ENCODE results near the gene PCF11.
"Not testable (repeated sequence)": the region's sequence is repeated elsewhere in the genome, so short reads cannot be mapped to it uniquely, and the experiment has no call there.

The PCF11 gene

DNA sequence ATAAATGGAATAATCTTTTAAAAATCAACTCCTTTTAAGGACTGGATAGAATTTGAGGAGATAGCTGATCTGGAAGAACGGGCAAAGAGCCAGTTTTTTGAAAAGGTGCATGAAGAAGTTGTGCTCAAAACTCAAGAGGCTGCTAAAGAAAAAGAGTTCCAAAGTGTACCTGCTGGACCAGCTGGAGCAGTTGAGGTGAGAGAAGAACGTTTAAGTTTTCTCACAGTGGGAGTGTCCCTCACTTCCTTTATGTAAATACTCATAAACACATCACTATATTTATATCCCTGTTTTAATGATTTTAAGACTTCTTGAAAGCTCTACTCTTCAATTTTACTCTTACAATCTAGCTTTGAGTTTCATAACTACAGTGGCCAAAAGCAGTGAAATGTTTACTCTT is 24.9 kb downstream of the PCF11 start:
- no peak for FAIRE-seq
- DNase-seq (ENCODE audit: extremely low spot score, insufficient read length, low read depth): no peak

DNA sequence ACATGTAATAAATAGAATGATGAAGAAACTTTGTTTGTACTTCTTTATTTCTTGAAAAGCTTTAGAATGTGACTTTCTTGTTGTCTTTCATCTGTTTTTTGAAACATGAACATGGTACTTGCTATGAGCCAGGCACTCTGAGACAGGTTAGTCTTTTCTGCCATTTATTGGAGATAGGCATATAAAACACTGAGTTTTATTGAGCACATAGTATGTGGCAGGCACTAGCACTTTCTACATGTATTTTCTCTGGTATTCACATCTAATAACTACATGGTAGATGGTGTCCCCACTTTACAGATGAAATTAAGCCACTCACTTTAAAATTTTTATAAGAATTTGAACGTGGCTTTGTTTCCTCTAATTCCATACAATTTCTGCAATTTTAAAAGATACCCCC is 28.8 kb downstream of the PCF11 start:
- no peak for FAIRE-seq
- DNase-seq (ENCODE audit: extremely low spot score, insufficient read length, low read depth): no peak

DNA sequence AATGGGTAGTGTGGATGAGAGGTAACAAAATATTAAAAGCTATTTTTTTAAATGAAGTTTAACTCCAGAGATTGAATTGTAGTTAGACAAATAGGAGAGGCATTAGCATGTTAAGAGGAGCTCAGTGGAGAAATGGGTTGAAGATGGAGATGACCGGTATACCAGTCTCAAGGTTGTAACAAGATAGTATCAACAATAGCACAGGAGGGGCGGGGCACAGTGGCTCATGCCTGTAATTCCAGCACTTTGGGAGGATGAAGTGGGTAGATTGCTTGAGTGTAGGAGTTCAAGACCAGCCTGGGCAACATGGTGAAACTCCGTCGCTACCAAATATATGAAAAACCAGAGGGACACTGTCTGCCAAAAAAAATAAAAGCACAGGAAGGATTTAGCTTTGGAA is 30.5 kb downstream of the PCF11 start:
- FAIRE-seq: no peak

DNA sequence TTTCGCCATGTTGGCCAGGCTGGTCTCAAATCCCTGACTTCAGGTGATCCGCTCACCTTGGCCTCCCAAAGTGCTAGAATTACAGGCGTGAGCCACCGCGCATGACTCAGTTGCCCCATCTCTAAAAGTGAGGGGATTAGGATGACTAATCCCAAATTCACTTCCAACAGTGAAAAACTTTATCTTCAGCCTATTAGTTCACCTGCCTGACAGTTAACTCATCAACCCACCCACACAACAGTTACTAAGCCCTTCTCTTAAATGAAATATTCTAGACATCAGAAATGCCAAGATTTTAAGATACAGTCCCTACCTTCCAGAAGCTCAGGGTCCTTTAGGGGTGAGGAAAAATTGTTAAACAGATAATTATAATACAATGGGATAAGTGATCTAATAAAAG is 34.6 kb downstream of the PCF11 start:
- no peak for FAIRE-seq

More for the DNA sequence above, 30.5 kb downstream of the PCF11 start:
- DNase-seq (ENCODE audit: extremely low spot score, insufficient read length, low read depth): no peak

DNA sequence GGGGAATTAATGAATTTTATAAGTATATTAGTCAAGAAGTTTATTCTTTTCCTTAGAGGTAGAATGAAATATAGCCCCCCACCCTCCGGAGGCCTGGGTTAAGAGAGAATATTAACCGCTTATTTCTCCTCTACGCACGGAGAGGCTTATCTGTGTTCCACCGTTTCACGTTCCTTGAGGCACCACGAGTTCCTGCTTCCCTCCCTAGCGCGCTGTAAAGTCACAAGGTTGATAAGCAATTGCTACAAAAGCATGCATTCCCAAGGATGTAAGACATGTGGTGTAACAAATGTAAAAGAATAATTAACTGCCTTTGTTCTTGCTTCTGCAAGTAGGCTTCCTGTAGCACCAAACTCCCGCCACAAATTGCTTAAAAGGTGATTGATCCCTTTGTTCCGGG is 35.1 kb downstream of the PCF11 start:
- DNase-seq (ENCODE audit: extremely low spot score, insufficient read length, low read depth) (no peak), FAIRE-seq (no peak)

More for the DNA sequence above, 34.6 kb downstream of the PCF11 start:
- DNase-seq (ENCODE audit: extremely low spot score, insufficient read length, low read depth): no peak

GRCh38 chr11:83192606-83193245 is 35.8 kb downstream of the PCF11 start:
- no peak for DNase-seq (ENCODE audit: extremely low spot score, insufficient read length, low read depth)
- no peak for FAIRE-seq

GRCh38 chr11:83193315-83194280 is 36.7 kb downstream of the PCF11 start, which contains the start of gene ANKRD42:
TSS of gene ANKRD42 (plus strand) at chr11:83193712. CDS start at chr11:83194671, 959 bp downstream.
- peak; percentile 89 for FAIRE-seq
- DNase-seq (ENCODE audit: extremely low spot score, insufficient read length, low read depth): peak; percentile 87

- DNase-seq (ENCODE audit: extremely low spot score, insufficient read length, low read depth) (peak; percentile 25), FAIRE-seq (peak; percentile 47)
Observed at GRCh38 chr11:83194281-83195142, 37.6 kb downstream of the PCF11 start.

DNA sequence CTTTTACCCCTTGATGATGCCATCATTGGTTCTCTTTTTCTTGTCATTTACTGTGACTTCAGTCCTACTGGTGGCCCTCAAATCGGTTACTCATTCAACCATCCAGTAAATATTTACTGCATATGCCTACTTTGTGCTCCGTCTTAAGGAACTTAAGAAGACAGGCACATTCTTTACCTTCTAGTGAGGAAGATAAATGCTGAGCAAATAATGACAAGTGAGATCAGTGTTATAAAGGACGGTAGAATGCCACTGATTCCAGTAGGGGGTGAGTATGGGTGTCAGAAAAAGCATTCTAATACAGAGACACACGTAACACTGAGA is 38.2 kb downstream of the PCF11 start:
- no peak for DNase-seq (ENCODE audit: extremely low spot score, insufficient read length, low read depth)

DNA sequence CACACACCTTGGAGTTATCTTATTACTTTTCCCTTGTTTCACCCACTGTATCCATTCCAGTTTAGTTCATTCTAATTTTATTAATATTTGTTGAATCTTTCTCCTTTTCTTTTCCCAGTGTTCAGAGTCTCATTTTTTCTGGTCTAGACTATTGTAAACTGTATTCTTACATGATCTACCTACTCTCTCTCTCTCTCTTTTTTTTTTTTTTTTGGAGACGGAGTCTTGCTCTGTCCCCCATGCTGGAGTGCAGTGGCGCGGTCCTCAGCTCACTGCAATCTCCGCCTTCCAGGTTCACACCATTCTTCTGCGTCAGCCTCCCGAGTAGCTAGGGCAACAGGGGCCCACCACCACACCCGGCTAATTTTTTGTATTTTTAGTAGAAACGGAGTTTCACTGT is 38.7 kb downstream of the PCF11 start:
- DNase-seq (ENCODE audit: extremely low spot score, insufficient read length, low read depth) (no peak), FAIRE-seq (no peak)

More for the DNA sequence above, 38.2 kb downstream of the PCF11 start:
- no peak for FAIRE-seq

GRCh38 chr11:83200035-83200434 is 43.1 kb downstream of the PCF11 start:
- DNase-seq (ENCODE audit: extremely low spot score, insufficient read length, low read depth) (no peak), FAIRE-seq (no peak)

DNA sequence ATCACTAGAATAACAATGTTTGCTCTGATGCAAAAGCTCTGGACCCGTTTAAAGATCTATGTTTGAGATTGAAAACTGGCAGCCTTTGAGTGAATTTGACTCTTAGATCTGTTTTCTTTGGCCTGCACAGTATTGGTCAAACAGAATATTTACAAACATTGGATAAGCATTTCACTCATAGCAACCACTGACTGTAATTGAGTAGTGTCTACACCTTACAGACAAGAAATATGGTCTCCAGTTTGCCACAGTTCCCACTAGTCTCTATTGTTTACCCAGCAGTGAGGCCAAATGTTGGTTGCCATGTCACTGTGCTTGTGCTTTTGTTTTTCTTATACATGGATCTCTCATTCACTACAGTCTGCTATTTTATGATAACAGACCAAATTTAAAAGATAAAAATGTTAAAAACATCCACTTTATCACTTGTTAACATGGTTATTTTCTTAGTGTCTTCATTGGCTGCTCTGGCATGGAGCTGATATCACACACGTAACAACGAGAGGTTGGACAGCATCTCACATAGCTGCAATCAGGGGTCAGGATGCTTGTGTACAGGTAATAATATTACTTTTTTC is 48.8 kb downstream of the PCF11 start:
- DNase-seq (ENCODE audit: extremely low spot score, insufficient read length, low read depth) (no peak), FAIRE-seq (no peak)

- no peak for DNase-seq (ENCODE audit: extremely low spot score, insufficient read length, low read depth)
- FAIRE-seq: no peak
Observed at GRCh38 chr11:83206221-83206620, 49.3 kb downstream of the PCF11 start.

- FAIRE-seq; DNase-seq (ENCODE audit: extremely low spot score, insufficient read length, low read depth): not testable (repeated sequence)
Observed at GRCh38 chr11:83206771-83207382, 49.9 kb downstream of the PCF11 start.

- FAIRE-seq: no peak
- DNase-seq (ENCODE audit: extremely low spot score, insufficient read length, low read depth): no peak
Observed at GRCh38 chr11:83219095-83219494, 62.2 kb downstream of the PCF11 start.

DNA sequence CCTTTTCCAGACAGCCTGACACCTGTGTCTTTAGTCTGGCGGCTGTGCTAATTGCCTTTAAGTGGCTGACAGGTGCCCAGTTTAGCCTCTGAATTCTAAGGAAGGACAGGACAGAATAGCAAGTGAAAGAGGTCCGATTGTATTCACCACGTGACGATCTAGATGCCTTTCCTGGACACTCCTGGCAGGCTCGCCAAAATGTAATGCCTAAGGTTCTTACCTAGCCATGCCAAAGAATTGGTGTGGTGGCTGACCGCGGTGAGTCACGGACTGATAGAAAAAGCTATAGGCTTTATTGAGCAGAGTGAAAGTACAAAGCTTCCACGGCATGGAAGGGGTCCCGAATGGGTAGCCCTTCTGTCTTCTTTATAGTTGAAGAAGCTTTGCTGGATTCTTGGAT is 63.3 kb downstream of the PCF11 start:
- FAIRE-seq (no peak), DNase-seq (ENCODE audit: extremely low spot score, insufficient read length, low read depth) (no peak)

- no peak for FAIRE-seq
Observed at GRCh38 chr11:83221694-83222093, 64.8 kb downstream of the PCF11 start.

GRCh38 chr11:83222499-83222898 is 65.6 kb downstream of the PCF11 start:
- FAIRE-seq: no peak
- no peak for DNase-seq (ENCODE audit: extremely low spot score, insufficient read length, low read depth)

More at GRCh38 chr11:83221694-83222093, 64.8 kb downstream of the PCF11 start:
- no peak for DNase-seq (ENCODE audit: extremely low spot score, insufficient read length, low read depth)

DNA sequence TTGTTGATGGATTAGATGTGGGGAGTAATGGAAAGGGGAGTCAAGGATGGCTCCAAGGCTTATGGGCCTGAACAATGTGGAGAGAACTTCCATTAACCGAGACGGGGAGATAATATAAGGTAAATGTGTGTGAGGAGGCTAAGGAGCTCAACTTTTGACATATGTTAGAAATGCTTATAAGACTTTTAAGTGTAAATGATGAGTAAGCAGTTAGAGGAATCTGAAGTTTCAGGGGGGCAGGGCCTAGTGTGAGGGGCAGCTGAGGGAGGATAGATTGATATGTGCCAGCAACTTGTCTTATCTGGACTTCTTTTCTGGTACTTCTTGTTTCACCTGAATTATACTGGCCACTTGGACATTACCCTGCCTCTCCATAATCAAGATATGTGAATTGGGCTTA is 66.5 kb downstream of the PCF11 start:
- no peak for DNase-seq (ENCODE audit: extremely low spot score, insufficient read length, low read depth)
- FAIRE-seq: no peak

GRCh38 chr11:83235825-83236224 is 78.9 kb downstream of the PCF11 start:
- DNase-seq (ENCODE audit: extremely low spot score, insufficient read length, low read depth) (no peak), FAIRE-seq (no peak)

All from GM18507 (cell line).